Skin of body (tissue), 2 donors: ENCODE data around the gene ZHX3. TPM values are rescaled to one million over a fixed set of nuclear protein-coding genes. Genes with fewer than 3 reads are reported as not detected.

ENCODE experiments used
- DNase-seq: peaks from one replicate; lab custom pipeline; 2025; lab: John Stamatoyannopoulos, UW
- total RNA-seq: library from RNA; depleted of rRNA; stranded (reverse); fragments of >200 nt; gene quantifications from one replicate; pipeline ENCODE4 v1.2.3, GENCODE V29; 2014

Gene ZHX3
- total RNA-seq, 1 donor from 2014 or later: 11.6 TPM

DNA sequence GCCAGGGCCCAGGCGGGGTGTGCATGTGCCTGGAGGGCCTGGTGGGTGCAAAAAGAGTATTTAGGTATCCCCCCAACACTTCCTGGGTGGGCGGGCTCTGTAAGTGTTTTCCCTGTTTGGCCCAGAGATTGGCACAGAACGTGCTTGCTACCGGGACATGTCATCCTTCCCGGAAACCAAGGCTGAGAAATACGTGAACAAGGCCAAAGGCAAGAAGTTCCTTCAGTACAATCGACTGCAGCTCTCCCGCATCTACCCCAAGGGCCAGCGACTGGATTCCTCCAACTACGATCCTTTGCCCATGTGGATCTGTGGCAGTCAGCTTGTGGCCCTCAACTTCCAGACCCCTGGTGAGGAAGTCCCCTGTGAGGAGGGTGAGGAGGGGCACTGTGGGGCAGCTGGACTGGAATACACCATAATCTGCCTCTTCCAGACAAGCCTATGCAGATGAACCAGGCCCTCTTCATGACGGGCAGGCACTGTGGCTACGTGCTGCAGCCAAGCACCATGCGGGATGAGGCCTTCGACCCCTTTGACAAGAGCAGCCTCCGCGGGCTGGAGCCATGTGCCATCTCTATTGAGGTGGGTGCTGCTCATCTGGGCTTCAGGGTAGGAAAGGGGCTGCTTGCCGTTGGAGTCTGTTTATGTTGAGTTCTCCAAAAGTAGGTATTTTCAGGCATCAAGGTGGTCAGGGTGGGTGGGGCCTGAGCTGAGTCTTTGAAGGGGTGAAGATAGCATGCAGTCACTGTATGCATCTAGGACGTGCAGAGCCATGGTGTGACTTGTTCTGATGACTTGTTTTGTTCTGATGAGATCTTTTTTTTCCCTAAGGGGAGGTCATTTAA, 145.0 kb downstream of the ZHX3 start:
- no peak for DNase-seq

DNA sequence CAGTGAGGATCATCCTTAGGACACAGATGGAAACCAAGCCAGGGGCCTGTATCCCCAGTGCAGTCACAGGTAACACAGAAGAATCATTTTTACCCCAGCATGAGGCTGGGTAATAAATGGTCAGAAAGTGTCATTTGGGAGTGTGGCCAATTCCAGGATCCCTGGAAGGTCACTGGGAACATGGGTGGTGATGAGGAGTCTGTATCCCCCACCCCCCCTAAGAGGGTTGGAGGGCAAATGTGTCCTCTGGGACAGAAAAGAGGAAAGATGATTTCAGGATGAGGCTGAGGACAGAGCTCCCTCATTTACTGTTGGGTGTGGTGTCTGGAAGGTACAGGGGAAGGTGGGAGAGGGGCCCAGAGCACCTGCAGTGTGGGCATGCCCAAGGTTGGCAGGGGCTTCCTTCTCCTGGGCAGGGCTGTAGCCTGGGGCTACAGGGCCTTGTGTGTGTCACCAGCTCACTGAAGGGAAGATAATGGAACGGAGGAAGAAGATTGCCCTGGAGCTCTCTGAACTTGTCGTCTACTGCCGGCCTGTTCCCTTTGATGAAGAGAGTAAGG, 145.7 kb downstream of the ZHX3 start:
- DNase-seq: no peak

DNA sequence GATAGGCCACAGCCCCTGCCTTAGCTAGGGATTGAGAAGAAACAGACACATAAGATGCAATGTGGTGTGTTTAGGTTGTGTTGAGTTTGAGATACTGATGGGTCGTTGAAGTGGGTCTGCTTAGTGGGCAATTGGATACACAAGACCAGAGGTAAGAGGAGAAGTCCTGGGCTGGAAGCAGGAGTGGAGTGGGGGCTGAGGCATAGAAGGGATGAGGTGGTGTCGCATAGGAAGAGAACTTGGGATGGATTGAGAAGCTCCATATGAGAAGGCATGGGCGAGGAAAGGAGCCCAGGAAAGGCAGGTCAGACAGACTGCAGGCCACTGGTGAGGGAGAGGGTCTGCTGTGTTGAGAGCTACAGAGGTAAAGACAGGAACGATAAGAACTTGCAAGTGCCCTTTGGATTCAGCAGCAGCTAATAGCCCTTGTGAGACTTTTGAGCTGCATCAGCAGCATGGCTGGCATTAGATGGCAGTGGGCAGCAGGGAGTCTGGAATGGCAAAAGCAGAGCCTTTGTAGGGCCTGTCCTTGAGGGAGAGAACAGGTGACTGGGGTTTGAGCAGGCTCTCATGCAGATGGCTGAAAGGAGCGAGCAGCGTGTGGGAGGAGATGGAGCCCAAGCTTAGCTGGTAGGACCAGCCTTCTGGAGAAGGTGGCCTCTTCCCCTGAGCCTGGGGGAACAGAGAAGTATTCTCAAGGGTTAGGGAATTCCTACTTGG, 147.0 kb downstream of the ZHX3 start:
- DNase-seq: no peak

DNA sequence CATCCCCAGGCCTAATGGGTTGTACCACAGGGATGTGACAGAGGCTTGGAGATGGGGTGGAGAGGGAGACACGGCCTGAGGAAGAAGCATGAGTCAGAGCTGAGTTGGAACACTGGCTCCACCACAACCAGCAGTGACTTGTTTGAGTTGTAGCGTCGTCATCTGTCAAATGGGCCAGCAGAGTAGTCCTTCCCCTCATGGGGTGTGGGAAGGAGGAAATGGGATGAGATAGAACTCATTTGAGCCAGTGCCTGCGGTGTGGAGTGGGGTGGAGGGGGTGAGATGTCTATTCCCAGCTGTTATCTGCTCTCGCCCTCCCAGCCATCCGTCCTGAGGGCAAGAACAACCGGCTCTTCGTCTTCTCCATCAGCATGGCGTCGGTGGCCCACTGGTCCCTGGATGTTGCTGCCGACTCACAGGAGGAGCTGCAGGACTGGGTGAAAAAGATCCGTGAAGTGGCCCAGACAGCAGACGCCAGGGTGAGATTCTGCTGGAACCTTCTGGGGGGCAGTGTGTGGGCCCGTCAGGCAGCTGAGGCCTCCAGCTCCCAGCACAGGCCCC, 147.7 kb downstream of the ZHX3 start:
- no peak for DNase-seq

DNA sequence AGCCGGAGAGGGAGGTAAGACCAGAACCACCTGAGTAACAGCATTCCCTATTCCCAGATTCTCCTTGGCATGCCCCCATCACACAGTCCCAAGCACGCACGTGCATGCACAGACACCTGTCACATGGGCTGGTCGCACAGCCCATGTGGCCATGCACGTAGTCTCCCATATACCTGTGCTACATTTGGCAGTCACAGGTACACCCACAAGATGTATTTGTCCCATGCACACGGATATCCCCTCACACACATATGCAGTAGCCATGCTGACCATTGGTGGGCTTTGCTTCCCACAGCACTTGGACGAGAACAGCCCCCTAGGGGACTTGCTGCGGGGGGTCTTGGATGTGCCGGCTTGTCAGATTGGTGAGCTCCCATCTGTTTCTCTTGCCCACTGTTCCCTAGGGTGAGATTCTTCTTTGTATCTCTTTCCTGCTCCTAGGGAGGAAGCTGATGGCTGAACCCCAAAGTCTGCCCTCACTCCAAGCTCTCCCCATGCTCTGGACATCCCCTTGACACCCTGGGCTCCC, 148.3 kb downstream of the ZHX3 start:
- no peak for DNase-seq

DNA sequence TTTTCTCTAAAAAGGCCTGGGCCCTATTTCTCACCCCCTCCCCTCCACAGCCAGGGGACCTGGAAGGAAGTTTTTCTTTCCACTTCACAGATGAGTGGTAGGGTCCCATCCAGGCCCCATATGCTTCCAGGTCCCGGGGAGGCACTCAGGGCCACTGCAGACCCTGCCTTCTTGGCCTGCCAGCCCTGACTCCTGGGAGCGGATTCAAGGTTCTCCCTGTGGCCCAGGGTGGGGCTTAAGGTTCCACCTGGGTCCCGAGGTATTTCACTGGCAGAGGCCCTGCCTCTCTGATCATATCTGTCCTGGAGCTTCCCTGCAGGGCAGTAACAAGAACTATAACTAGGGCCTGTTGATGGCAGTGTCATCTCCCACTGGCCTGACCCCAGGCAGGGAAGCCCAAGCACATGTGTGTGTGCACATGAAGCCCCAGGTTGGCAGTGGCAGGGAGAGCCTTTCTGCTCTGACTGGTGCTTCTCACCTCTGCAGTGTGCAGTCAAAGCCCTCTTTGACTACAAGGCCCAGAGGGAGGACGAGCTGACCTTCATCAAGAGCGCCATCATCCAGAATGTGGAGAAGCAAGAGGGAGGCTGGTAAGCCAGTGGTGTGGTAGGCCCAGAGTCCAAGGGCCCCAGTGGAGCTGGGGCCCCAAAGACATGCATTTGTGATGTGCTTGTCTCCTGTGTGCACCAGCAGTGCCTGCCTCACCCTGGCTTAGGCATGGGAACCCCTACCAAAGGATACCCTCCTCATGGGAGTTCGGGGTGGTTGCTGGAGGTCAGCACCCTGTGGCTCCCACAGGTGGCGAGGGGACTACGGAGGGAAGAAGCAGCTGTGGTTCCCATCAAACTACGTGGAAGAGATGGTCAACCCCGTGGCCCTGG, 149.0 kb downstream of the ZHX3 start:
- DNase-seq: no peak

DNA sequence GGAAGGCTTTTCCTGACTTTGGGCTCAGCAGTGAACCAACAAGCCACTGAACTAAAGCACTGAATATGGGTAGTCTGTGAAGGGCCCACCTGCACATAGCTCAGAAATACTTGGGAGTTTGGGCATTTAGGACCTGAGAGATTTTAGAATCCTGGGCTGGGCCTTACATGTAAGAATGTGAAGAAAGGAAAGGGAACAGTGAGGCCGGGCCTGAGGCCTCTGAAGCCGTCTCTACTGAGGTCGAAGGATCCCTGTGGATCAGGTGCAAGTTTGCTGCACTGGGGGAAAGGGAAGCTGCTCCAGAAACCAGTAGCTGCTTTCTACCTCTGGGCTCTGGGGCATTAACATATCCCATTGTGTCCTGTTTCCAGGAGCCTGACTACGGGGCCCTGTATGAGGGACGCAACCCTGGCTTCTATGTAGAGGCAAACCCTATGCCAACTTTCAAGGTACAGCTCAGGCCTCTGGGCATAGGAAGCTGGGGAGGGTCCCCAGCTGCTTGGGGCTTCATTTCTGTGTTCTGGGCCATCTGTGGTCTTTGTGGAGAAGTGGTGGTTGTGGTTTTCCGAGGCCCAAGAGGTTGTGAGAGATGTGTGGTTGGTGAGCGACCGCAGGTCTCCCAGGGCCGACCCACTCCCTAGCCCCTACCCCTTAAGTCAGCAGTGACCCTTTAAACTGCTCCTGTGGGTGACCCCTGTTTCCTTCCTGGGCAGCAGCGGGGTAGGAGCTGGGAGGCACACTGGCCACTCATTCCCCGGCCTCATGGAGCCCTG, 149.9 kb downstream of the ZHX3 start:
- no peak for DNase-seq

DNA sequence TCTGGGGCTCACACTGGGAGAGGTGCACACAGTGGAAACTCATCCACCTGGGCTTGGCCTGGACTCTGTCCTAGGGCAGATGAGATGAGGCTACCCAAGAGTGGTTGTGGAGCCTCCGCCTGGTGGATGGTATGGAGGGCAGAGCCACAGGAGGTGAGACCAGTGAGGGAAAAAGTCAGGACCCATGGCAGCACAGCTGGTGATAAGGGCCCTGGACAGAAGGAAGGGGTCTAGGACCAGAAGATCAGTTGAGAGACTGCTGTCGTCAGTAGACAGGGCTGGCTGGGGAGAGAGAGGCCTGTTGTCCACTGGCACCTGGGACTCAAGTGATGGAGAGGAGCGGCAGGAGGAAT, 150.4 kb downstream of the ZHX3 start:
- DNase-seq: no peak

DNA sequence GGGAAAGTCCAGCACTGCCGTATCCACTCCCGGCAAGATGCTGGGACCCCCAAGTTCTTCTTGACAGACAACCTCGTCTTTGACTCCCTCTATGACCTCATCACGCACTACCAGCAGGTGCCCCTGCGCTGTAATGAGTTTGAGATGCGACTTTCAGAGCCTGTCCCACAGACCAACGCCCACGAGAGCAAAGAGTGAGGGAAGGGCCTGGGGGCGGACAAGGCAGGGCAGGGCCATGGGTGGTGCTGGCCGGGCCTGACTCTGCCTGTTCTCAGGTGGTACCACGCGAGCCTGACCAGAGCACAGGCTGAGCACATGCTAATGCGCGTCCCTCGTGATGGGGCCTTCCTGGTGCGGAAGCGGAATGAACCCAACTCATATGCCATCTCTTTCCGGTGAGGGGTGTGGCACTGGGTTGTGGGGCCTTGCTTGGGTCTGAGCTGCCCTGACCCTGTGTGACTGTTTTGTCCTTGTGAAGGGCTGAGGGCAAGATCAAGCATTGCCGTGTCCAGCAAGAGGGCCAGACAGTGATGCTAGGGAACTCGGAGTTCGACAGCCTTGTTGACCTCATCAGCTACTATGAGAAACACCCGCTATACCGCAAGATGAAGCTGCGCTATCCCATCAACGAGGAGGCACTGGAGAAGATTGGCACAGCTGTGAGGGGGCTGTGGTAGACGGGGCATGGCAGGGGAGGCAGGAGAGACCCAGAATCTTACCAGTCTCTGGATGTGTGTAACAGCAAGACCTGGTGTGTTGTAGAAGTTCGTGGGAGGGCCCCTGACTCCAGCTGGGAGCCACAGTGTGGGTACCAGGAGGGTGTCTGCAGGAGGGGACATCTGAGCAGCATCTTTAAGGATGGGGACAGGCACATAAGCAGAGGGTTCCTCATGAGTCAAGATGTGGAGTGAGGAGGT, 151.1 kb downstream of the ZHX3 start:
- no peak for DNase-seq

DNA sequence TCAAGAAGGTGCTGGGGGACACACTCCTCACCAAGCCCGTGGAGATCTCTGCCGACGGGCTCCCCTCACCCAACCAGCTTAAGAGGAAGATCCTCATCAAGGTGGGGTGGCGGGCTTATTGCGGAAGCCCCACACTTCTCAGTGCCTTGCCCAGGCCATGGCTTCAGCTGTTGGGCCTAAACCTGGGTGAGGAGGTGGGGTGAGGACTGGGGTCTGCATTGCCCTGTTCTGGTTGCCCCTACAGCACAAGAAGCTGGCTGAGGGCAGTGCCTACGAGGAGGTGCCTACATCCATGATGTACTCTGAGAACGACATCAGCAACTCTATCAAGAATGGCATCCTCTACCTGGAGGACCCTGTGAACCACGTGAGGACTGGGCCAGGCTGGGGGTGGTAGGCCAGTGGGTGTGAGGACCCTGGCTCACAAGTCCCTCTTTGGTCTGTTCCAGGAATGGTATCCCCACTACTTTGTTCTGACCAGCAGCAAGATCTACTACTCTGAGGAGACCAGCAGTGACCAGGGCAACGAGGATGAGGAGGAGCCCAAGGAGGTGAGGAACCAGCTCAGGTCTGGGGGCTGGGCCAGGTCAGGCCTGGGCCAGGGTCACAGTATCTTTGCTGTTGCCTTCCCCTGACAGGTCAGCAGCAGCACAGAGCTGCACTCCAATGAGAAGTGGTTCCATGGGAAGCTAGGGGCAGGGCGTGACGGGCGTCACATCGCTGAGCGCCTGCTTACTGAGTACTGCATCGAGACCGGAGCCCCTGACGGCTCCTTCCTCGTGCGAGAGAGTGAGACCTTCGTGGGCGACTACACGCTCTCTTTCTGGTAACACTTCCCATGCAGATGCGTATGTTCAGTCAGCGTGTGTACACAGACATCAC, 152.3 kb downstream of the ZHX3 start:
- DNase-seq: no peak

DNA sequence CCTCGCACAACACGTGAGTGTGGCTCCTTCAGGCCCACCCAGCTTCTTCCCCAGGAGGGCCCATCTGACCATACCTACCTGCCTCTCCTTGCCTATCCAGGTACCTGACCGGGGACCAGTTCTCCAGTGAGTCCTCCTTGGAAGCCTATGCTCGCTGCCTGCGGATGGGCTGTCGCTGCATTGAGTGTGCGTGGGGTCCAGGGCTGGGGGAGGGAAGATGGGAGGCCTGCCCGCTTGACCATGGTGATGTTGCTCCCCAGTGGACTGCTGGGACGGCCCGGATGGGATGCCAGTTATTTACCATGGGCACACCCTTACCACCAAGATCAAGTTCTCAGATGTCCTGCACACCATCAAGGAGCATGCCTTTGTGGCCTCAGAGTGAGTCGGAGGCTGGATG, 153.7 kb downstream of the ZHX3 start:
- DNase-seq: no peak

DNA sequence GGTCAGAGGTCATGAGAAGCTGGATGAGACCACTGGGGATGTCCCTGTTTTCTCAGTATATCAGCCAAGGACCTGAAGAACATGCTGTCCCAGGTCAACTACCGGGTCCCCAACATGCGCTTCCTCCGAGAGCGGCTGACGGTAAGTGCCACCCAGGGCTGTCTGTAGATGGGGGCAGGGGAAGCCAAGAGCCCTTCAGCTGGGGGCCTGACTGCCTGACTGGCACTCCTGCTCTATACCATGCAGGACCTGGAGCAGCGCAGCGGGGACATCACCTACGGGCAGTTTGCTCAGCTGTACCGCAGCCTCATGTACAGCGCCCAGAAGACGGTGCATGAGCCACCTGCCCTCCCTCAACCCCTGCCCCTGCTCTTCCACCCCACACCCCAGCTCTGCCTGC, 155.1 kb downstream of the ZHX3 start:
- DNase-seq: no peak

DNA sequence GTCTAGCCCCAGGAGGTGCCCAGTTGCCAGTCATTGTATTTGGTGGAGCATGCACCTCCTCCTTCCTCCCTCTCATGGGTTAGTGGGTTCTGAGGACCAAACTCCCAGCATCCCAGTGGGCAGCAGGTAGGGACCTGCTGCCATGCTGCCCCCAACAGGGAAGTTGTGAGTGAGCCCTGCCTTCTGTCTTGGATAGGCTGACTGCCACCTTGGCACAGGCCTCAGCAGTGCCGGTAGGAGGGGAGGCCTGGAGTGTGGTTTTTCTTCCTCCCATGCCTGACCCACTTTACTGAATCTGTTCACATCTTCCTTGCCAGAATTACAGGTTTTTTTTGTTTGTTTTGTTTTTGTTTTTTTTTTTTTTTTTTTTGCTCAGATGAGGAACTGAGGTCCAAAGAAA, 155.6 kb downstream of the ZHX3 start:
- DNase-seq: no peak

DNA sequence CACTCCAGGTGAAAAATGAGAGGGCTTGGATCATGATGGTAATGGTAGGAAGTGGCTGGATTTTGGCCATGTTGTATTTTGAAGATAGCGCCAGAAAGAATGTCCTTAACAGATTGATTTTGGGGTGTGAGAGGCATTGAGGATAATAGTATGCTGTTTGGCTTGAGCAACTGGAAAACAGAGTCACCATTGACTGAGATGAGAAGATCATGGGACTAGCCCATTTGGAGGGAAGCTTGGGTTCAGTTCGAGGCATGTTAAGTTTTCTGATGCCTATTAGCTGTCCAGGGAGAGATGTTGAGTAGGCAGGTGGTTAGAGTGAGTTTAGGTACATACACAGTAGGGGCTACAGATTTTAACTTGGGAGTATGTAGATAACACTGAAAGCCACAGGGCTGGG, 156.8 kb downstream of the ZHX3 start:
- no peak for DNase-seq

DNA sequence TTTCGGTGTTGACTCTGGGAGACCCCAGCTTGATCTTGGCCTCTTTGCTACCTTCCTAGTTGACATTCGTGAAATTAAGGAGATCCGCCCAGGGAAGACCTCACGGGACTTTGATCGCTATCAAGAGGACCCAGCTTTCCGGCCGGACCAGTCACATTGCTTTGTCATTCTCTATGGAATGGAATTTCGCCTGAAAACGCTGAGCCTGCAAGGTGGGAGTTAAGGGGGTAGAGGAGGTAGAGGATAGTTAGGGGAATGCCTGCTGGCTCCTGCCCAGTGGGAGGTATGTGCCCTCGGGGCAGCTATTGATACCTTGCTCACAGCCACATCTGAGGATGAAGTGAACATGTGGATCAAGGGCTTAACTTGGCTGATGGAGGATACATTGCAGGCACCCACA, 158.0 kb downstream of the ZHX3 start:
- DNase-seq: no peak

DNA sequence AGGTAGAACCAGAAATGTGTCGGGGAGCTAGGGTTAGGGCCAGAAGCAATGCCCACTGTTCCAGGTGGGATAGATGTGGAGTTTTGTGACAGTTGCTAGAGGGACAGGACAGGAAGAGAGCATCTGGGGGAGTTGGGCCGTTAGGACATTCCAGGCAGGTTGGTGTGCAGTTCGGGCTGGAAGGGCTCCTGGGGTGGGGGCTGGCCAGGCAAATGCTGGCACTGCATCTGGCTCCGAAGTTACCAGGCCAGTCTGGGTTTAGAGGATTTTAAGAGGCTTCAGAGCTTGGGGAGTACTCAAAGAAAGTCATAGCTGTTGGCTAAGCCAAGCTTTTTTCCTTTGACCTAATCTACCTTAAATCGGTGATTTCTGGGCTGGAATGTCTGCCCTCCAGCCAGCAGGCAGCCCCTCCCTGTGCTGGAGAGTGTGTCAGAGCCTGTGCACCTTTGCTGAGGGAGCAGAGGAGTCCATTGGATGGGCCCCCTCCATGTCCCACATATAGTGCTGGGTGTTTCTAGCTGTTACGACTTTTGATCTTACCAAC, 159.4 kb downstream of the ZHX3 start:
- DNase-seq: no peak

DNA sequence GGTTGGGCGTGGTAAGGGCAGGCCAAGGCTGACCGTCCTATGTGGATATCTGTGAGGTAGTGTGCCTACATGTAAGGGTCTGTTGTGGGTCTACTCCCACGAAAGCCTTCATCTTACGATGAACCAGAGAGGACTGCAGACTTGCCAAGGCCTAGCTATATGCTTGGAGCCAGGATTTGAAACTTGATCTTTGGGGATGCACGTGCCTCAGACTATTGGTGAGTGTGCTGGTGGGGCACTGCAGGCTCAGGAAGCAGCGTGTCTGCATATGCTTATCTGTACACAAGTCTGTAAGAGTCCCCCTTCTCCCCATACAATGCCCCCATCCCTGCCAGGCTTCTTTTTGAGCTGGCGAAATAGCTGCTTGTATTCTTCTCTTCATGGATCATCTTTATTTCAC, 162.3 kb downstream of the ZHX3 start:
- no peak for DNase-seq
